NCI-H1105 (cell line): Measurements from ENCODE around the gene WDR33.
"Not testable (repeated sequence)": the region's sequence is repeated elsewhere in the genome, so short reads cannot be mapped to it uniquely, and the experiment has no call there.

Experiments used
- DNase-seq: peaks from one replicate; lab custom pipeline; 2025; lab: John Stamatoyannopoulos, UW

WDR33 gene

DNA sequence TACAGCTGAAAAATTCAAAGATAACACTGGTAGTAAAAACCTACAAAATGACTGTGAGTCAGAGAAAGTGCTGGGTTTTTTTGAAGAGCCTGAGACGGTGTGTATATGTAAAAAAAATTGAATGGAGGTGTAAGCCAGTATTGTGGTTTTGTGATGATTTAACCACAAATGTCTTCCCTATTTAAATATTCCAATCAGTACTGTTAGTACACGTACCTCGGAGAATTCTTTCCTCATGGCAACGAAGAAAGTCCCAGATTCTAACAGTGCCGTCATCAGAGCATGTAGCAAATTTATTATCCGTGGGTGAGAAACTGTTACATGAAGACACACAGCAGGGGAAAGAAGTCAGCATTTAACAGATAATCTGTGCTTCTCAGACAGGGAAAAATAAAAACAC lies 48.1 kb downstream of the WDR33 start:
- no peak for DNase-seq

- no peak for DNase-seq
Measured at GRCh38 chr2:127762441-127762840, 48.5 kb downstream of the WDR33 start.

- no peak for DNase-seq
Measured at GRCh38 chr2:127759931-127760330, 51.0 kb downstream of the WDR33 start.

GRCh38 chr2:127754186-127754585 lies 56.8 kb downstream of the WDR33 start:
- DNase-seq = no peak

DNA sequence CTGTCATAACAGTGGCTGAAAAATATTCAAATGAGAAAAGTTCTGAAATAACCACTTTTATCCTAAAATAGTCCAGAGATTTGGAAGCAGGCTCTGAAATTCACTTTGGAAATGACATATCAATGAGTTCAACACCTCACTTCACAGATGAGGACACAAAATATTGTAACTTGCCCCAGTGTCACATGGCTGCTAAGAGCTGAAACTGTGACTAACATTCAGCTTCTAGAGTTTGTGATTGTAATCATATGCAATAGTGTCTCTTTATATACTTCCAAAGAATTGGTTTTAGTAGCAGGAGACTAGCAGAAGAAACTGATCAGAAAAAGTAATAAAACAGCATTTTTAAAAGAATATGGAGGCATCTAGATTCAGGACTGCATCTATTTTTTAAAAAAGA lies 57.6 kb downstream of the WDR33 start:
- no peak for DNase-seq

DNA sequence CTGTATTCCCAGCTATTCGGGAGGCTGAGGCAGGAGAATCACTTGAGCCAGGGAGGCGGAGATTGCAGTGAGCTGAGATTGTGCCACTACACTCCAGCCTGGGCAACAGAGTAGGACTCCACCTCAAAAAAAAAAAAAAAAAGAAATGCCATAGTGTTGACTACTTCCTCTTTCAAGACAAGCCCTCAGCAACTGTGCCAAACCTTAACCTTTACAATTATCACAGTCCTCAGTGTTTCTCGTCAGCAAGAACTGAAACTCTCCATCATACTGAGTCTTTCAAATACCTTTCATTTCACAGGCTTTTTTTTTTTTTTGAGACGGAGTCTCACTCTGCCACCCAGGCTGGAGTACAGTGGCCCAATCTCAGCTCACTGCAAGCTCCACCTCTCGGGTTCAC lies 61.4 kb downstream of the WDR33 start:
- DNase-seq = not testable (repeated sequence)

DNA sequence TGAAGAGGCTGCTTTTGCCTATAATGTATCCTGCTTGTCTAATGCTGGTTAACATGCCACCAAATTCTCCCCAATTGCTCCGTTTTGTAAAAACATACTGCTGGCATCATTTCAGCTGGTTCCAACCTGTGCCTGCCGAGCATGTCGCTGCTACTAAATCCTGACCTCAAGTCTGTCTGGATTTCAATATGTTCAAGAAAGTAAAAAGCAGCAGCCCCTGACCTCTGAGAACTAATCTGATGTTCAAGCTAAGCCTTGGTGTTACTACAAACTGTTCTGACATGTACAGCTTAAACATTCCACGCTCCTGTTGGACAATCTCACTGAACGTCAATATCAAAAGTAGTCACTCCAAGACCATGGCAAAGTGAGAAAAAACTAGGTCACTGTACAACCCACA lies 63.4 kb downstream of the WDR33 start:
- DNase-seq = no peak

- DNase-seq = no peak
Measured at GRCh38 chr2:127743477-127744026, 67.4 kb downstream of the WDR33 start.

DNA sequence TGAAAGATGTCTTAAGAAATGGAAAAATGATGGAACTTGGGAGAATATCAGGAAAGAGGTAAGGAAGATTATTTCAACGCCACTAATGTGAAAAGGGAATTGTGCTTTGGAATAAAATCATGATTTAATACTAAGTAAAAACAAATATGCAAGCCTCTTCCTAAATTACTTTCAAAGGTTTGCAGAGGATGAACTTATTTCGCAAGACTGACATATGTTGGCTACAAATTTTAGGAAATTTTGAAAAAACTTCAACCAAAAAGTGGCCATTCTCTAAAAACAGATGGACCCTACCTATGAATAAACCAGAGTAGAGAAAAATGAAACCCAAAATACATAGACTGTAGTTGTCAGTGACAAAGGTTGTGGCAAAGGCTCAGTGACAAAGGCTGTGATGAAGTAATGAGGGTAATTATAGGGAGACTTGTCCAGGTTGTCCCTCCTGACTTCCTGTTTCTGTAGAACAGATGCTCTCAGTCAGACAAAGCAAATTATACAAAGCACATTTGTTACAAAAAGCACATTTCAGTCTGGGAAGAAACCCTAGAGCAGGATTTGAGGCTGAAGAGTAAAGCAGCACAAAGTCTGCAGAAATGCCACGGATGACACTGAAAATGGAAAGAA lies 70.2 kb downstream of the WDR33 start:
- DNase-seq = no peak

DNA sequence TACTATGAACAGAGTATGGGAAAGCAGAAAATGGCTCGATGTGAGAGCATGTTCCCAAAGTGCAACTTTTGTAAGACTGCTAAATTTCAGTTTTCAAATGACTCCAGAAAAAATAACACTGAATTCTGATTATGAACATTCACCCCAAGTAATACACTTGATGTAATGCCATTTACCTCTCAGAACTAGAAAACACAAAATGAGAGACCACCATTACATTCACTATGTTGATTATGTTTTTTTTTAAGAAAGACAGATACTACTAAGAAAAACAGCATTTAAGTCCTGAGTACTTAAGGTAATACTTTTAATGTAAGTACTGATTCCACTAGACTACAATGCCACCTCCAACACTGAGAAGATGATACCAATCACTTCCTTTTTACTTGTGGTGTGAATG lies 71.2 kb downstream of the WDR33 start:
- no peak for DNase-seq

- no peak for DNase-seq
Measured at GRCh38 chr2:127737892-127738291, 73.1 kb downstream of the WDR33 start.

DNA sequence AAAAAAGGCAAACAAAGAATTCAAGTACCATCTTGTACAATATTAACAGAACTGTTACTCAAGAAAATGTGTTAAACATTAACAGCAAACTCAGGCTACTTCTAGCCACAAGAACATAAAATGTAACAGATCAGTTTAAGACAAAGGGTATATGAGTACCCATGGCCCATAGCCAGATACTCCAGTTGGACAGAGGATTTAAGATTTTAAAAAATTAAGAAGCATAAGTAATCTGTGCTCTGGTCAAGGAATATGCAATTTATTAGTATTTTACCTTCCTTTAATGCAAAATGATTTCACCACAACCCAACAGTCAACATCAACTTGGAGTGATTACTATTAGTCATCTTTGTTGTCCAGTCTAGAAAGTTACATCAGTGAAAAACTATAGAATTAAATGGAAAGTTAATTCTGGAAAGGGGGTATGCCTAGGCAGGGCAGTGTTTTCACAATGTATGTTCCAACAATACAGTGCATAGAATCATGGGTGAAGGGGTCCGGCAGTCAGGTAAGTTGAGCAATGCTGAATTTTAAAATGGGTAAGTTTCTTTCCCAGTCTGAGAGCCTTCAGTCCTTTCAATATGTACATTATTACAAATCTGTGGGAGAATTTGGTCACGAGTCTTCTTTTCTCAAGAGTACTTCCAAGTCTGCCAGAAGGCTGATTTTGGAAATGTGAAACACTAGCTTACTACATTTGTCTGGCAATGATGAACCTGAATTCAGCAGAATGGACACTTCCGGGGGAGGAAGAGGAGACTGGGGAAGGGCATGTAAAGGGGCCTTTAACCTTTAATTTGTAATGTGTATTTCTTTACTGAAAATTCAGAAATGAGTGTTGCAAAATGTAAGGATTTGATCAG lies 75.2 kb downstream of the WDR33 start:
- DNase-seq = no peak

- DNase-seq = no peak
Measured at GRCh38 chr2:127735044-127735443, 75.9 kb downstream of the WDR33 start.

GRCh38 chr2:127733816-127734537 lies 77.0 kb downstream of the WDR33 start:
- DNase-seq = no peak

- no peak for DNase-seq
Measured at GRCh38 chr2:127733113-127733815, 77.7 kb downstream of the WDR33 start.

GRCh38 chr2:127726158-127726880 lies 84.7 kb downstream of the WDR33 start:
- no peak for DNase-seq

DNA sequence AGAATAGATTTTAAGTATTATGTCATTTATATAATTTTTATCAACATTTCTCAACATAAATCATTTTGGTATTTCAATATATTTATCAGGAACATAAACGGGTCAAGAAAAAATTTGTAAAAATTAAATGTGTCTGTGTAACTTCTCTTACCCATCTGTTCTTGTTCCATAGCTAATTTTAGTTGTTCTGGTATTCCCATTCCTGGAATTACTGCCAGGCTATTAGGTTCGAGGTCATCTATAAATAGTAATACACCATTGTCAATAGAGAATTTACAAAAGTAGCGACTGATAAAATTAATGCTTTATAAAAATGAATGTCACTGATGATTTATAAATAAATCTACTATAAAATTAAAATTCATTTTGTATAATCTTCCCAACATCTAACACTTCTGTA lies 88.2 kb downstream of the WDR33 start:
- DNase-seq = no peak

GRCh38 chr2:127721978-127722355 lies 89.0 kb downstream of the WDR33 start:
- no peak for DNase-seq

- DNase-seq = no peak
Measured at GRCh38 chr2:127721311-127721977, 89.5 kb downstream of the WDR33 start.

DNA sequence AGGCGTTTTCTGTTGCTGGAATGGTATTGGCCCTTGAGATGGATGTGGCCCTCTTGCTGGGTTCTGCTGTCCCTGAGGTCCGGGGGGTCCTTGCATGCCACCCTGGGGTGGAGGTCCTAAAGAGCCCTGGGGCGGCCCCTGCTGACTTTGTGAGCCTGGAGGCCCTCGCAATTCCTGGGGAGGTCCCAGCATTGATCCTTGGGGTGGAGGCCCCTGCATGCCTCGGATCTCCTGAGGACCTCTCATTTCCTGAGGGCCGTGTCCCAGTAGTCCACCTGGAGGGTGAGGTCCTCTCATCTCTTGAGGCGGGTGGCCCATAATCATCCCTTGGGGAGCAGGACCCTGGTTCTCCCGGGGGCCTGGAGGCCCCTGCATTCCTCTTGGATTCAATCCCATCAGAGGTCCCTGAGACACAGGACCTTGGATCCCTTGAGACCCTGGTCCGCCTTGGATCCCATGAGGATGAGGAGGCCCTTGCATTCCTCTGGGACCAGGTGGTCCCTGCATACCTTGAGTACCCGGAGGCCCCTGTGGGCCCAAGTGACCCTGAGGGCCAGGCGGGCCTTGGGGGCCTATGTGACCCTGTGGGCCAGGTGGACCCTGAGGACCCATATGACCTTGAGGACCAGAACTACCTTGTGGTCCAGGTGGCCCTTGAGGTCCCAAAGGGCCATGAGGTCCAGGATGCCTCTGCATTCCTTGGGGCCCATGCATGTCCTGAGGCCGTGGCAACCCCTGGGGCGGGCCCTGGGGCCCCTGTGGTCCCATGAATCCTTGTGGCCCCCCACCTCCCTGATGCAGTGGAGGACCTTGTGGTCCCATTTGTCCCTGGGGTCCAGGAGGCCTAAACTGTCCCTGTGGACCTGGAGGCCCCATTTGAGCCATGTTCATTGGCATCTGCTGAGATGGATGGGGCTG lies 91.4 kb downstream of the WDR33 start:
- DNase-seq = no peak
